CD1c-positive myeloid dendritic cell (primary cell): ENCODE results near the gene C7orf57.

Source experiments
- DNase-seq: peaks from one replicate; pipeline ENCODE4 v3.0.0-alpha.2; 2016; ENCODE audit errors: extremely low spot score

C7orf57 gene

GRCh38 chr7:48085433-48085791 is 50.1 kb downstream of the C7orf57 start:
- DNase-seq: peak; percentile 43

DNA sequence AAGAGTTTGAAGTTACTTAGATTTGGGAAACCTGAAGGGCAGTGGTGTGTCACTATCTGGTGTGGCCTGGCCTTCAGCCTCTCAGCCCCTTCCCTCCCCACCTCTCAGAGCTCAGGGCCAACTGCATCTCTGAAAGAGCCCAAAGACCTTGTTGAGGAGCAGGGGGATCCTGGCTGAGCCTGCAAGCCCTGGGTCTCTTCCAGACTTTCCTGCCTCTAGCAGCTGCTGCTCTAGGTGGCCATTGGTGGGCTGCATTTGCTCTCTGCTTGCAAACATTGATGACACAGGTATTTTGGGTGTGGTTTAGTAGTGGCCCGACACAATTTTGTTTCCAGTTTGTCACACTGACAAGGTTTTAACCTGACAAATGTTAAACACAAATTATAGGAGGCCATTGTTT is 50.6 kb downstream of the C7orf57 start:
- no peak for DNase-seq

GRCh38 chr7:48087349-48087748 is 52.0 kb downstream of the C7orf57 start:
- peak; percentile 83 for DNase-seq

- peak; percentile 90 for DNase-seq
Observed at GRCh38 chr7:48088559-48089045, 53.3 kb downstream of the C7orf57 start.

- peak; percentile 96 for DNase-seq
Observed at GRCh38 chr7:48089046-48090003, 54.0 kb downstream of the C7orf57 start, which contains the start of gene UPP1. Gene UPP1 (plus strand): TSS chr7:48089265. CDS start chr7:48094784, 5,519 bp downstream.

- DNase-seq: peak; percentile 79
Observed at GRCh38 chr7:48090095-48090805, 54.9 kb downstream of the C7orf57 start.

DNA sequence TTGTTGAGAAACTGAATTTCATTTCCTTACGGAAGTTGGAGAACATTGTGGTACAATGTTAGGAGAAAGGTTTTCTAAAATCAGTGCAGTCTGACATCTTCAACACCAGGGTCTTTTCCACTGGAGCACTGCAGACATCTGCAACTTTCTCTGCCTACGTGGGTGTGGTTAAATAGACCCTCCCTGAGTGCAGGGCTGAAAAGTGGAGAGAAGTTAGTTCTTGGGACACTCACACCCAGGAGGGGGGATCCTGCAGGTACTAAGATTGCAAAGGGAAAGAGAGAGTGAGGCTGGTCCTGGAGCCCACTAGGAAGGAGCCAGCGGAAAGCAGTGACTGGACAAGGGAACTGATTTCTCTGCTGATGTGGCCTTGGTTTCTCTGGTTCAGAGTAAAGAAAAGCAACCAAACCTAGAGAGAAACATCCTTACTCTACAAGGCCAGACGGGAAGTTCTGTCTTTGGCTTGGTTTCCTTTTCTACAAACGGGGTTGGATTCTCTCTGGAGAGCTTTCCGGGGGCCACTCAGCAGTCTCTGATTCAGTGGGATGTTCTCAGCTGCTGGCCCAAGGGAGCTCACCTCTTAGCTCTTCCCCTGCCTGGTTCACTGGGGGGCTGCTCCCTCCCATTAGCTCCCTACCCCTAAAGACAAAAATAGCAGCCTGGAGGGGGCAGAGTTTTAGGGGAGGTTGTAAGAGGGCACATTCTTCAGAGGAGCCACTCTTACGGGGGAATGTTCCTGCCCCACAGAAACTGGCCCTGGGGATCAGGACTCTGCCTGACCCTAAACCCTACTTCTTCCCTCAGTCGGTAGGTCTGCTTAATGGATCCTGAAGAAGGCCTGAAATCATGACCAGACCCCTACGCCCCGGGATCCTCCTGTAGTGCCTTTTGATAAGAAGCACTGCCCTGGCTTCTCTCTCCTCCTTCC is 56.4 kb downstream of the C7orf57 start:
- peak; percentile 32 for DNase-seq

DNA sequence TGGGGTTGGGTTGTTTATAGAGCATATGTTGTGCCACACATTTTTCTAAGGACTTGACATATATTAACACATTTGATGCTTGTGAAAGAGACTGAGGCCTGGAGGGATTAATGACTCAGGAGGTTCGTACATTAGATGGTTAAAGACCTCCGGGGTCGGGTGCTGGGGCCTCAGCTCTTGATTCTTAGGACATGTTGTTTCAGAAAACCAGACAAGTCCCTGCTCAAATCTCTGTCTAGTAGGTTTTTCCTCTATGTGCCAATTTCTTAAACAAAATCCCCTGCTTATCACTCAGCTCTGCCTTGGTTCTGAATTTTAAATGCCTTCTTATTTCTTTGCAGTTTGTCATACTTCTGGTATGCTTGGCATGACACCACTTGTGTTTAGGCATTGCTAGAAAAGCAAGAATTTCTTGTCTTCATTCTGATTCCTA is 59.5 kb downstream of the C7orf57 start:
- no peak for DNase-seq

- DNase-seq: peak; percentile 72
Observed at GRCh38 chr7:48096273-48096672, 60.9 kb downstream of the C7orf57 start.

DNA sequence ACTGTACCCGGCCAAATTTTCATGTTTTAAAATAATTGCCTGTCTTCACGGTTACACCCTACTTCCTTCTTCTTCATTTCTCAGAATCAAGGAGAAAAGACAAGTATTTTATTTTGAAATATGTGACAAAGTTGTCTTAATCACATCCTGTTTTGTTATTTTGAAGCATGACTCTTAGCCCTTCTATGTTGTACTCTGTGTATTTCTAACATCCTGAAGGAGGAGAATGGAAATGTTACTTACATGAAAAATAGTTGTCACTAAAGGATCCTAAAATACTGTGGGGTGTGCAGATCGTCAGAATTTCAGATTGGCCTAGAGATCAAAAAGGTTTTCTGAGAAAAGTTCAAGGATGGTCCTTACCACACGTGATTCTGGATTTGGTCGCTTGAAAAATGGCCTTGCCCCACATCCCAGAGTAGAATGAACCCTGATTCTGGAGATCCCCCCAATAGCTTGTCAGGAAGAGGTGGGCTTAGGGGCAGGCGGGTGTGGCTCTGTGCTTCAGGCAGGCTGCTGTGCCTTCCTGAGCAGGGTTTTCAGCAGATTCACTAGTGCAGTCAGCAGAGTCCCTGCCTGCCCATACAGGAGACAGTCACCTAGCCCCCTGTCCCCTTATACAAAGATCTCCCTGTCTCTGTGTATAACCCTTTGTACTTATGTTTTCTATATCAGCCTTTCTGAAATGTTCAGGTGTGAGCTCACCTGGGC is 62.3 kb downstream of the C7orf57 start:
- DNase-seq: peak; percentile 75

DNA sequence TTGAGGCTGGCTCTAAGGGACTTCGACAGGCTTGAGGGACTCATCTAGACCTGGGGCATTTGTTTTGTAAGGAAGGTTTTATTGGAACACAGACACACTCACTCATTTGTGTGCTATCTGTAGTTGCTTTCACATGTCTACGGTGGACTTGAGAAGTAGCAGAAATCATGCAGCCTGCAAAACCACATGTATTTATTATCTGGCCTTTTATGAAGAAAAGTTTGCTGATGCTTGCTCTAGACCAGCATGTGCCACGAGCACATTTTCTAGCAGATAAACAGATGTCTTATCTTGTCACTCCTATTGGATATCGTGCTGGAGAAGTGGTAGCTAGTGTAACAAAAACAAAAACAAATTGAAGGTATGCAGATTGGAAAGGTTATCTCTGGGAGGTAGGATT is 63.5 kb downstream of the C7orf57 start:
- DNase-seq: no peak

DNA sequence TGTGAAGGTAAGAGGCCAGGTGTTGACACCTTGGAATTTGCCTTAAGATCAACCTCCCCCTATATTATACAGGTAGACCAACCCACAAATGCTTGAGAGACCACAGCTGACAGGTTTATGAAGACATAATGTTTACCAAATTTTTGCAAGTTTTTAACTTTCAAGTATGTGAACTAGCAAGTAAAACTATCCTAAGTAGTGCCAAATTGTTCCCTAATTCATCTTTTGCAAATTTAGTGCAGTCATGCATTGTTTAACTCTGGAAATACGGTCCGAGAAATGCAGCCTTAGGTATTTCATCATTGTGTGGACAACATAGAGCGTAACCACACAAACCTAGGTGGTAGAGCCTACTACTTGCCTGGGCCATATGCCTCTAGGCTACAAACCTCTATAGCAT is 64.4 kb downstream of the C7orf57 start:
- no peak for DNase-seq

GRCh38 chr7:48101352-48101751 is 66.0 kb downstream of the C7orf57 start:
- no peak for DNase-seq

- no peak for DNase-seq
Observed at GRCh38 chr7:48101968-48102367, 66.6 kb downstream of the C7orf57 start.

- no peak for DNase-seq
Observed at GRCh38 chr7:48102530-48102929, 67.2 kb downstream of the C7orf57 start.

GRCh38 chr7:48105045-48105444 is 69.7 kb downstream of the C7orf57 start:
- no peak for DNase-seq

DNA sequence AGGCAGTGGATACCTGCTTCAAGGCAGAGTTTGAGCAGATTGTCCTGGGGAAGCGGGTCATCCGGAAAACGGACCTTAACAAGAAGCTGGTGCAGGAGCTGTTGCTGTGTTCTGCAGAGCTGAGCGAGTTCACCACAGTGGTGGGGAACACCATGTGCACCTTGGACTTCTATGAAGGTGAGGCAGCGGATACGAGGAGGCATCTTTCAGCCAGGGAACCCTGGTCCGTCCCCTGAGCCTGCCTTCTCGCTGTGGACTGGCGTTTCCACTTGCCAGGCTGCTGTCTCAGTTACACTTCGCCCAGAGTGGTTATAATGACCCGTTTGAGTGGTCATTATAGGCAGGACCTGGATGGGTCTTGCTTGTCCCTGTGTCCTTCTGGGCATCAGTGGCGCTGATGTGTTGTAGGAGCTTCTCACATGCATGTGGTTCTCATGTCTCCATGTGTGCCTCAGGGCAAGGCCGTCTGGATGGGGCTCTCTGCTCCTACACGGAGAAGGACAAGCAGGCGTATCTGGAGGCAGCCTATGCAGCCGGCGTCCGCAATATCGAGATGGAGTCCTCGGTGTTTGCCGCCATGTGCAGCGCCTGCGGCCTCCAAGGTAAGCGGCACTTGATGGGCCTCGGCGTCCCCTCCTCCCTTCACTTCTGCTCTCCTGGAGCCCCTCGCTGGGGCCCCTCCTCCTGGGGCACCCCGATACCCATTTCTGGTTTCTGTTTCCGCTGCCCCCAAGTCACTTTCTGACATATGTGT is 71.7 kb downstream of the C7orf57 start:
- DNase-seq: no peak

GRCh38 chr7:48107926-48108472 is 72.7 kb downstream of the C7orf57 start:
- DNase-seq: no peak

- DNase-seq: no peak
Observed at GRCh38 chr7:48108959-48109847, 73.9 kb downstream of the C7orf57 start.
